A673 (cell line): ENCODE results near the gene EIF4G1. TPM values are rescaled to one million over a fixed set of nuclear protein-coding genes. Genes with fewer than 3 reads are reported as not detected.

Experiments
- BruUV-seq: library from RNA; stranded (reverse); fragments of 400-500 nt; replicated peaks from 2 replicates; lab custom pipeline; 2021; lab: Mats Ljungman, UMichigan
- CTCF ChIA-PET: fragments of 300-600 bp; sonication (Branson Sonifier 250); formaldehyde crosslinking; loops from one replicate; lab custom pipeline; 2022; ENCODE audit warnings: antibody characterized with exemption; lab: Charles Lee
- POLR2A ChIA-PET: fragments of 300-600 bp; sonication (Branson Sonifier 250); formaldehyde crosslinking; loops from one replicate; lab custom pipeline; 2022; ENCODE audit warnings: antibody characterized with exemption; ENCODE audit not compliant: low non-redundant PET; lab: Charles Lee
- DNase-seq: peaks from one replicate; pipeline ENCODE4 v3.0.0-alpha.2; 2015; ENCODE audit warnings: low spot score
- H3K27ac ChIP-seq: fragments of 200-600 bp; sonication (generic); 2 replicates; pipeline ENCODE4 v1.5.1; 2016; ENCODE audit warnings: mixed run types, low read depth, mild to moderate bottlenecking, mixed read lengths, antibody characterized with exemption, low read length; ENCODE audit not compliant: poor library complexity, severe bottlenecking
- H3K27me3 ChIP-seq: fragments of 200-600 bp; sonication (generic); replicated peaks from 2 replicates; pipeline ENCODE4 v1.6.1; 2017; ENCODE audit warnings: mixed run types, low read depth, mild to moderate bottlenecking, mixed read lengths, antibody characterized with exemption, low read length; ENCODE audit not compliant: insufficient read depth, poor library complexity
- H3K36me3 ChIP-seq: fragments of 200-600 bp; sonication (generic); 2 replicates; pipeline ENCODE4 v1.6.1; 2016; ENCODE audit warnings: mixed run types, mild to moderate bottlenecking, mixed read lengths, antibody characterized with exemption, low read length; ENCODE audit not compliant: insufficient read depth, poor library complexity, severe bottlenecking
- H3K4me1 ChIP-seq: fragments of 200-600 bp; sonication (generic); 2 replicates; pipeline ENCODE4 v1.6.1; 2017; ENCODE audit warnings: mixed run types, mild to moderate bottlenecking, mixed read lengths, antibody characterized with exemption, low read length; ENCODE audit not compliant: insufficient read depth, poor library complexity, severe bottlenecking
- H3K4me3 ChIP-seq: fragments of 200-600 bp; sonication (generic); 2 replicates; pipeline ENCODE4 v1.5.1; 2016; ENCODE audit warnings: low read depth, mixed run types, mild to moderate bottlenecking, mixed read lengths, low read length; ENCODE audit not compliant: poor library complexity, severe bottlenecking
- H3K9me3 ChIP-seq: fragments of 200-600 bp; sonication (generic); 2 replicates; pipeline ENCODE4 v1.6.1; 2016; ENCODE audit warnings: mixed run types, low read depth, mild to moderate bottlenecking, mixed read lengths, antibody characterized with exemption, low read length; ENCODE audit not compliant: poor library complexity, severe bottlenecking
- EZH2 ChIP-seq: fragments of 200-600 bp; sonication (generic); IDR thresholded peaks from 2 replicates; pipeline ENCODE4 v1.6.1; 2017; ENCODE audit warnings: borderline replicate concordance, low read depth, mild to moderate bottlenecking, mixed read lengths, antibody characterized with exemption, low read length; ENCODE audit not compliant: poor library complexity, severe bottlenecking
- intact Hi-C: fragments of 100-400 bp; cut with micrococcal nuclease; formaldehyde crosslinking; loops from one replicate; pipeline ENCODE4 v1.10.0; 2022; ENCODE audit not compliant: unreplicated experiment
- total RNA-seq: library from RNA; stranded (reverse); gene quantifications from 2 replicates; pipeline ENCODE4 v1.2.3, GENCODE V29; 2021
- TF ChIP-seq, protein P1 (sequence below): fragments of 300-800, 200-600 bp; sonication (generic); conservative IDR thresholded peaks from 2 replicates; pipeline ENCODE4 v1.5.1; 2017; ENCODE audit warnings: low read depth, mild to moderate bottlenecking, antibody characterized with exemption, low read length, moderate library complexity, mixed read lengths

Gene EIF4G1
- total RNA-seq, 1 experiment from 2014 or later, result 559 TPM

DNA sequence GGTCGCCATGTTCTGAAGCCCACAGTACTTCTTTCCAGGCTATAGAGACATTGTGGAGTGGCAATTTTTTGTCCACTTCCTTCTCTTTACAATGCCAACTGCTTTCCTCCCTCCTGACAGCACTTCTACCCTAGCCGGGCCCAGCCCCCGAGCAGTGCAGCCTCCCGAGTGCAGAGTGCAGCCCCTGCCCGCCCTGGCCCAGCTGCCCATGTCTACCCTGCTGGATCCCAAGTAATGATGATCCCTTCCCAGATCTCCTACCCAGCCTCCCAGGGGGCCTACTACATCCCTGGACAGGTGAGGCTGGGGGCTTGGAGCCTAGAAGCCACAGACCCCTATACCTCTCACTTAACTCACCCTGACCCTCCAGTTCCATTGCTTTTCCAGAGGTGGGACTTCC, 2.8 kb downstream of the EIF4G1 start:
- Histone ChIP-seq H3K4me1 (peaks cover 34% of the 10 kb centered on the region), H3K9me3 (no peaks in the 10 kb centered on the region), H3K27ac (no peak overlapping the region), H3K4me3 (no peak overlapping the region), H3K27me3 (no peaks in the 10 kb centered on the region), H3K36me3 (peaks cover 43% of the 10 kb centered on the region)
- no TSS peak for BruUV-seq
- TF ChIP-seq, protein P1, sequence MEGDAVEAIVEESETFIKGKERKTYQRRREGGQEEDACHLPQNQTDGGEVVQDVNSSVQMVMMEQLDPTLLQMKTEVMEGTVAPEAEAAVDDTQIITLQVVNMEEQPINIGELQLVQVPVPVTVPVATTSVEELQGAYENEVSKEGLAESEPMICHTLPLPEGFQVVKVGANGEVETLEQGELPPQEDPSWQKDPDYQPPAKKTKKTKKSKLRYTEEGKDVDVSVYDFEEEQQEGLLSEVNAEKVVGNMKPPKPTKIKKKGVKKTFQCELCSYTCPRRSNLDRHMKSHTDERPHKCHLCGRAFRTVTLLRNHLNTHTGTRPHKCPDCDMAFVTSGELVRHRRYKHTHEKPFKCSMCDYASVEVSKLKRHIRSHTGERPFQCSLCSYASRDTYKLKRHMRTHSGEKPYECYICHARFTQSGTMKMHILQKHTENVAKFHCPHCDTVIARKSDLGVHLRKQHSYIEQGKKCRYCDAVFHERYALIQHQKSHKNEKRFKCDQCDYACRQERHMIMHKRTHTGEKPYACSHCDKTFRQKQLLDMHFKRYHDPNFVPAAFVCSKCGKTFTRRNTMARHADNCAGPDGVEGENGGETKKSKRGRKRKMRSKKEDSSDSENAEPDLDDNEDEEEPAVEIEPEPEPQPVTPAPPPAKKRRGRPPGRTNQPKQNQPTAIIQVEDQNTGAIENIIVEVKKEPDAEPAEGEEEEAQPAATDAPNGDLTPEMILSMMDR, result no peak
- no peak for TF ChIP-seq EZH2
- POLR2A ChIA-PET, result no interaction called here
- no peak for DNase-seq
- CTCF ChIA-PET, result no interaction called here
- intact Hi-C loops, result no loop called here

DNA sequence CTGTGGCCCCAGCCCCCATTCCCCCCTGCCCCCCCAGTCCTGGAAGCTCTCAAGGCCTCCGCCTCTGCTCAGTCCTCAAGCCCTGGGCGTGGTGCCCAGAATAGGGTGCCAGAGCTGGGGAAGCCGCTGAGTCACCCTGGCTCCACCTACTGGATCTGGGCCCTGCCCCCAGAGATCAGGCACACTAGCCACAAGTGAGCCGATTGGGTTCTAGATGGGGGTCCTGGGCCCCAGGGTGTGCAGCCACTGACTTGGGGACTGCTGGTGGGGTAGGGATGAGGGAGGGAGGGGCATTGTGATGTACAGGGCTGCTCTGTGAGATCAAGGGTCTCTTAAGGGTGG, 5.7 kb downstream of the EIF4G1 start:
- DNase-seq, result peak; percentile 96
- Histone ChIP-seq H3K4me1 (peaks cover 34% of the 10 kb centered on the region), H3K9me3 (no peaks in the 10 kb centered on the region), H3K27me3 (no peaks in the 10 kb centered on the region), H3K36me3 (peaks cover 72% of the 10 kb centered on the region), H3K27ac (peak overlapping the region; percentile 74), H3K4me3 (no peak overlapping the region)
- no peak for TF ChIP-seq EZH2
- BruUV-seq, result no TSS peak
- intact Hi-C loops, result no loop called here
- ChIA-PET POLR2A (no interaction called here), CTCF (no interaction called here)

DNA sequence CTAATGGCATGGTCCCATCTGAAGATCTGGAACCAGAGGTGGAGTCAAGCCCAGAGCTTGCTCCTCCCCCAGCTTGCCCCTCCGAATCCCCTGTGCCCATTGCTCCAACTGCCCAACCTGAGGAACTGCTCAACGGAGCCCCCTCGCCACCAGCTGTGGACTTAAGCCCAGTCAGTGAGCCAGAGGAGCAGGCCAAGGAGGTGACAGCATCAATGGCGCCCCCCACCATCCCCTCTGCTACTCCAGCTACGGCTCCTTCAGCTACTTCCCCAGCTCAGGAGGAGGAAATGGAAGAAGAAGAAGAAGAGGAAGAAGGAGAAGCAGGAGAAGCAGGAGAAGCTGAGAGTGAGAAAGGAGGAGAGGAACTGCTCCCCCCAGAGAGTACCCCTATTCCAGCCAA, 7.3 kb downstream of the EIF4G1 start:
- Histone ChIP-seq H3K4me3 (no peak overlapping the region), H3K27me3 (no peaks in the 10 kb centered on the region), H3K27ac (no peak overlapping the region), H3K36me3 (peaks cover 82% of the 10 kb centered on the region), H3K4me1 (peaks cover 23% of the 10 kb centered on the region), H3K9me3 (no peaks in the 10 kb centered on the region)
- TF ChIP-seq EZH2, result no peak
- TF ChIP-seq, protein P1, result no peak
- DNase-seq, result no peak
- ChIA-PET CTCF (no interaction called here), POLR2A (no interaction called here)
- BruUV-seq, result no TSS peak
- intact Hi-C loops, result no loop called here

DNA sequence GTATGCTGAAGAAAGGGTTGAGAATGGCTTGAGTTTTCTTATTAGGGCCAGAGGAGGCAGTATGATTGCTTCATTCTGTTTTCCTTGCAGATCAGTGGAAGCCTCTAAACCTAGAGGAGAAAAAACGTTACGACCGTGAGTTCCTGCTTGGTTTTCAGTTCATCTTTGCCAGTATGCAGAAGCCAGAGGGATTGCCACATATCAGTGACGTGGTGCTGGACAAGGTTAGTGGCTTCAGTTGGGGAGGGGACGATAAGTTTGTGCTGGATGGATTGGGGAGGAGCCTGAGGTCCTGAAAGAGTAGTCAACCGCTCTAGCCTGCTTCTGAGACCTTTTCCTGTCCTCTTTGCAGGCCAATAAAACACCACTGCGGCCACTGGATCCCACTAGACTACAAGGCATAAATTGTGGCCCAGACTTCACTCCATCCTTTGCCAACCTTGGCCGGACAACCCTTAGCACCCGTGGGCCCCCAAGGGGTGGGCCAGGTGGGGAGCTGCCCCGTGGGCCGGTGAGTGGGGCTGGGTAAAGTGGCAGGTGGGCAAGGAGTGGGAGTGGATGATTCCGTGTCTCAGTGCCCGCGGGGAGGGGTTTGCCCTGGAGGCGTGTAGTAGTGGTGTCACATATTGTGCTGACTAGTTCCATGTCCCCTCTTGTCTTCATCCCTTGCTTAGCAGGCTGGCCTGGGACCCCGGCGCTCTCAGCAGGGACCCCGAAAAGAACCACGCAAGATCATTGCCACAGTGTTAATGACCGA, 8.5 kb downstream of the EIF4G1 start:
- H3K4me1 ChIP-seq, result peaks cover 17% of the 10 kb centered on the region
- no peak for DNase-seq
- ChIA-PET POLR2A (no interaction called here), CTCF (interaction anchor here (0.5 kb wide), 1 partner anchor 15 kb away, joined by 3 read pairs; no protein-coding TSS in a partner anchor)
- no peak overlapping the region for H3K4me3 ChIP-seq
- intact Hi-C loops, result no loop called here
- no TSS peak for BruUV-seq
- no peaks in the 10 kb centered on the region for H3K27me3 ChIP-seq
- H3K27ac ChIP-seq, result no peak overlapping the region
- TF ChIP-seq, protein P1, result no peak
- peaks cover 83% of the 10 kb centered on the region for H3K36me3 ChIP-seq
- no peaks in the 10 kb centered on the region for H3K9me3 ChIP-seq
